IMR-90 (cell line): ENCODE data around the gene TARDBP.

ENCODE experiments used
- CEBPB ChIP-seq: IDR thresholded peaks from 2 replicates; pipeline ENCODE4 v1.6.1; 2012; ENCODE audit warnings: low read depth, low read length, improper control_type of control experiment
- CTCF ChIP-seq: conservative IDR thresholded peaks from 2 replicates; pipeline ENCODE4 v1.5.1; 2012; ENCODE audit warnings: mild to moderate bottlenecking, low read depth, low read length, improper control_type of control experiment
- MAFK ChIP-seq: IDR thresholded peaks from 2 replicates; pipeline ENCODE4 v1.6.1; 2012; ENCODE audit warnings: low read depth, low read length, improper control_type of control experiment
- MXI1 ChIP-seq: IDR thresholded peaks from 2 replicates; pipeline ENCODE4 v1.6.1; 2012; ENCODE audit warnings: low read depth, mild to moderate bottlenecking, low read length, moderate library complexity, borderline replicate concordance
- POLR2A ChIP-seq: IDR thresholded peaks from 2 replicates; pipeline ENCODE4 v1.6.1; 2012; ENCODE audit warnings: mild to moderate bottlenecking, low read depth, low read length
- RAD21 ChIP-seq: IDR thresholded peaks from 2 replicates; pipeline ENCODE4 v1.6.1; 2012; ENCODE audit warnings: low read length, improper control_type of control experiment
- RCOR1 ChIP-seq: IDR thresholded peaks from 2 replicates; pipeline ENCODE4 v1.6.1; 2012; ENCODE audit warnings: mild to moderate bottlenecking, low read length, improper control_type of control experiment; ENCODE audit not compliant: insufficient replicate concordance
- USF2 ChIP-seq: fragments of 150-350 bp; IDR thresholded peaks from 2 replicates; pipeline ENCODE4 v1.6.1; 2017; ENCODE audit warnings: mild to moderate bottlenecking, antibody characterized with exemption, low read length, low read depth

GRCh38 chr1:10992864-10993263 lies 19.6 kb upstream of the TARDBP start:
- TF ChIP-seq CTCF (no peak), POLR2A (no peak), CEBPB (no peak), RCOR1 (no peak), USF2 (no peak), RAD21 (no peak), MXI1 (no peak), MAFK (no peak)
